OCI-LY7 (cell line): ENCODE measurements around the gene EIF4E3.

ENCODE experiments used
- CTCF ChIP-seq: fragments of 200-600 bp; sonication (generic); conservative IDR thresholded peaks from 2 replicates; pipeline ENCODE4 v1.5.1; 2014; ENCODE audit warnings: mild to moderate bottlenecking, antibody characterized with exemption, low read length, moderate library complexity, mixed read lengths
- EZH2phosphoT487 ChIP-seq: fragments of 200-600 bp; sonication (generic); IDR thresholded peaks from 2 replicates; pipeline ENCODE4 v1.6.1; 2018; ENCODE audit warnings: low read depth, borderline replicate concordance, mild to moderate bottlenecking, mixed run types, antibody characterized with exemption, low read length, moderate library complexity, mixed read lengths

- TF ChIP-seq CTCF, result no peak
- TF ChIP-seq EZH2phosphoT487, result no peak
Measured at GRCh38 chr3:71695000-71695482, 30.2 kb downstream of the EIF4E3 start.
